ENCODE data around the gene UBXN11. TPM values are rescaled to one million over a fixed set of nuclear protein-coding genes. Genes with fewer than 3 reads are reported as not detected.

Gene UBXN11
- total RNA-seq, 6 donors from 2014 or later, result 25.7 to 194 (median 62.5) TPM

GRCh38 chr1:26288311-26288941 lies 18.0 kb downstream of the UBXN11 start:
- DNase-seq (peak in 1 of 2 donors; percentile 33), ATAC-seq (ENCODE audit: low FRiP score in 2 of 2) (peak in 1 of 2 donors; percentile 10)
- Histone ChIP-seq H3K36me3 (no peaks in the 10 kb centered on the region), H3K27ac (peak overlapping the region; percentile 78 to 97 (median 84)), H3K4me1 (peaks cover 23 to 77% (median 71%) of the 10 kb centered on the region in 4 donors), H3K27me3 (no peaks in the 10 kb centered on the region), H3K9me3 (no peaks in the 10 kb centered on the region), H3K4me3 (no peak overlapping the region)
- WGBS, 2 donors, result 30 to 65% methylated on average over 3 to 5 of the region's 5 CpGs
- TF ChIP-seq CTCF (IDR thresholded peaks at IDR 0.05) (no peak), POLR2A (IDR thresholded peaks at IDR 0.05) (no peak), EP300 (IDR thresholded peaks at IDR 0.05) (no peak), POLR2AphosphoS5 (IDR thresholded peaks at IDR 0.05) (no peak)

DNA sequence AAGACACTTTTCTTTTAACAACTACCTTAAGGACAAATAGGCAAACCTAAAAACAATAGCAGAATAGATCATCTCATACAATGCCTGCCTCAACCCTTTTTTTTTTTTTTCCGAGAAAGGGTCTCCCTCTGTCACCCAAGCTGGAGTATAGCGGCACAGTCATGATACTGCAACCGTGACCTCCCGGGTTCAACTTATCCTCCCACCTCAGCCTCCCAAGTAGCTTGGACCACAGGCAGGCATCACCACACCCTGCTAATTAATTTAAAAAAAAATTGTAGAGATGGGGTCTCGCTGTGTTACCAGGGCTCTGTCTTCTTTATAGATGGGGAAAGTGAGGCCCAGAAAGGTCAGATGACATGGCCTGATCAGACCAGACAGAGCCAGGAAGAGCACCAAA lies 18.6 kb downstream of the UBXN11 start:
- Histone ChIP-seq H3K4me1 (peaks cover 23 to 82% (median 71%) of the 10 kb centered on the region in 4 donors), H3K4me3 (no peak overlapping the region), H3K27ac (peak overlapping the region; percentile 78 to 97 (median 84)), H3K9me3 (no peaks in the 10 kb centered on the region), H3K36me3 (peaks cover 0 to 4% (median 0%) of the 10 kb centered on the region in 4 donors), H3K27me3 (no peaks in the 10 kb centered on the region)
- no peak for TF ChIP-seq EP300 (IDR thresholded peaks at IDR 0.05)
- no peak for TF ChIP-seq CTCF (IDR thresholded peaks at IDR 0.05)
- no peak for TF ChIP-seq POLR2AphosphoS5 (IDR thresholded peaks at IDR 0.05)
- no peak for TF ChIP-seq POLR2A (IDR thresholded peaks at IDR 0.05)
- 86 to 90% methylated on average over 5 of the region's 5 CpGs for WGBS, 2 donors
- DNase-seq, result no peak
- no peak for ATAC-seq (ENCODE audit: low FRiP score in 2 of 2)

DNA sequence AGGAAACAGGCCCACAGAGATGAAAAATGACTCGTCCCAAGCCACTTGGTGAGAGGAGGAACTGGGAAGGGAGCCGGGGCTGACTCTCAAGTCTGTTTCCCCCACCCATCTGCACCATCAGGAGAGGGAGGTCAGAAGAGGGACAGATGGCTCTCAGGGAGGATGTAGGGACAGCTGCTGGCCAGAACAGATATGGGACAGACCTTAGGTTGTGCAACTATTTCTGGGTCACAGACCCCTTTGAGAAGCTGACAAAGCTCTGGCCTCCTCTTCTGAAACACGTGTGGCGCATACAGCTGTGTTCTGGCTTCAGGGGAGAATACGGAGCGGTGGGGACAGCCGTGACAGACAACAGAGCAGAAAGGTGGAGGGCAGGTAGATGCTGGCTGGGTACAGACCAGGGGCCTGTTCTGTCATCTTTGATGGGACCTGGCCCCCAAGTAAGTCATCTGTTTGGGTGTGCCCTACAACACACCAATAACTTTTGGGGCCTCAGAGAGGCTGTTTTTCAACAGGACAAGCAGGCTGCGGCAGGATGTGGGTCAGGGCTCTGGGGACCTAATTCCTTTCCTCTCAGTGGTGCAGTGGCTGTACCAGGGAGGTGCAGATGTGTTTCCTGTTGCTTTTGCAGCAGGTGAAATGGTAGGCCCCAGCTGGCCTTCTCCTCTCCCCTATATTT lies 19.3 kb downstream of the UBXN11 start:
- DNase-seq (peak in 1 of 2 donors; percentile 46), ATAC-seq (ENCODE audit: low FRiP score in 2 of 2) (peak in 1 of 2 donors; percentile 38)
- Histone ChIP-seq H3K27me3 (no peaks in the 10 kb centered on the region), H3K4me3 (no peak overlapping the region), H3K36me3 (peaks cover 0 to 10% (median 2%) of the 10 kb centered on the region in 4 donors), H3K9me3 (no peaks in the 10 kb centered on the region), H3K27ac (peak overlapping the region; percentile 17 to 97 (median 78)), H3K4me1 (peaks cover 23 to 88% (median 74%) of the 10 kb centered on the region in 4 donors)
- 49 to 63% methylated on average over 2 to 8 of the region's 8 CpGs for WGBS, 2 donors
- TF ChIP-seq POLR2A (IDR thresholded peaks at IDR 0.05) (peak in 1 of 4 donors; percentile 17), POLR2AphosphoS5 (IDR thresholded peaks at IDR 0.05) (no peak)

GRCh38 chr1:26286064-26286416 lies 20.4 kb downstream of the UBXN11 start:
- ATAC-seq (ENCODE audit: low FRiP score in 2 of 2), result no peak
- Histone ChIP-seq H3K27ac (peak overlapping the region; percentile 17 to 97 (median 78)), H3K4me1 (peaks cover 34 to 98% (median 78%) of the 10 kb centered on the region in 4 donors), H3K4me3 (no peak overlapping the region), H3K9me3 (no peaks in the 10 kb centered on the region), H3K27me3 (no peaks in the 10 kb centered on the region), H3K36me3 (peaks cover 0 to 15% (median 9%) of the 10 kb centered on the region in 4 donors)
- no peak for TF ChIP-seq POLR2A (IDR thresholded peaks at IDR 0.05)
- TF ChIP-seq POLR2AphosphoS5 (IDR thresholded peaks at IDR 0.05), result no peak
- TF ChIP-seq CTCF (IDR thresholded peaks at IDR 0.05), result no peak
- TF ChIP-seq EP300 (IDR thresholded peaks at IDR 0.05), result no peak
- 80 to 85% methylated on average over 1 to 2 of the region's 2 CpGs for WGBS, 2 donors
- no peak for DNase-seq

- TF ChIP-seq POLR2AphosphoS5 (IDR thresholded peaks at IDR 0.05) (no peak), CTCF (IDR thresholded peaks at IDR 0.05) (peak in 2 of 6 experiments; percentile 1 to 17)
- WGBS, 2 donors, result 85 to 87% methylated on average over 8 to 19 of the region's 19 CpGs
- peaks cover 39 to 98% (median 80%) of the 10 kb centered on the region in 4 donors for H3K4me1 ChIP-seq
These were observed 20.9 kb downstream of the UBXN11 start for GRCh38 chr1:26285366-26286063.

More at GRCh38 chr1:26285366-26286063, 20.9 kb downstream of the UBXN11 start:
- Histone ChIP-seq H3K36me3 (peaks cover 0 to 15% (median 9%) of the 10 kb centered on the region in 4 donors), H3K27me3 (no peaks in the 10 kb centered on the region), H3K27ac (peak overlapping the region; percentile 17 to 97 (median 78)), H3K9me3 (no peaks in the 10 kb centered on the region), H3K4me3 (no peak overlapping the region)
- ATAC-seq (ENCODE audit: low FRiP score in 2 of 2) (no peak), DNase-seq (peak in 1 of 2 donors; percentile 59)
